HCT116 (cell line): ENCODE data around the gene ZDHHC16. TPM values are rescaled to one million over a fixed set of nuclear protein-coding genes. Genes with fewer than 3 reads are reported as not detected.

ENCODE experiments used
- ATAC-seq: fragments of 200-7000 bp; cut with Tn5 transposase; 2 replicates; pipeline ENCODE4 v1.9.1; 2020; ENCODE audit warnings: mild to moderate bottlenecking, moderate library complexity
- BruUV-seq: library from RNA; stranded (reverse); fragments of 400-500 nt; replicated peaks from 2 replicates; lab custom pipeline; 2021; lab: Mats Ljungman, UMichigan
- CTCF ChIA-PET: fragments of 300-600 bp; sonication (Branson Sonifier 250); formaldehyde crosslinking; loops from one replicate; lab custom pipeline; 2021; ENCODE audit warnings: antibody characterized with exemption; lab: Charles Lee
- POLR2A ChIA-PET: fragments of 300-600, 350-600 bp; sonication (Branson Sonifier 250); formaldehyde crosslinking; loops from one replicate; lab custom pipeline; 2021; ENCODE audit warnings: antibody characterized with exemption; lab: Charles Lee
- RAD21 ChIA-PET, 2 experiments: fragments of 300-600 bp; sonication (Branson Sonifier 250); formaldehyde crosslinking; loops; one replicate each; lab custom pipeline; 2023; ENCODE audit warnings: low total read pairs in 2 of 2; ENCODE audit not compliant: uncharacterized antibody in 2 of 2, unreplicated experiment in 2 of 2, low non-redundant PET in 1 of 2; lab: Charles Lee
- DNase-seq: peaks from one replicate; pipeline ENCODE4 v3.0.0-alpha.2; 2010; ENCODE audit warnings: low read depth, low spot score
- H2AFZ ChIP-seq: fragments of 200-600 bp; shearing (Covaris generic), sonication (generic); 2 replicates; pipeline ENCODE4 v1.6.1; 2017; ENCODE audit warnings: low read depth, mixed run types, mixed read lengths, antibody characterized with exemption, low read length; ENCODE audit not compliant: poor library complexity, severe bottlenecking
- H3K27ac ChIP-seq: 2 replicates; pipeline ENCODE4 v1.5.1; 2012; ENCODE audit warnings: low read depth, low read length
- H3K27me3 ChIP-seq: fragments of 200-600 bp; sonication (generic); 2 replicates; pipeline ENCODE4 v1.6.1; 2016; ENCODE audit warnings: mixed run types, low read length, mixed read lengths; ENCODE audit not compliant: insufficient read depth
- H3K36me3 ChIP-seq, 2 experiments: fragments of 200-500 bp in 1 of 2; fragments of 200-600 bp in 1 of 2; sonication (Bioruptor generic) in 1 of 2; sonication (generic) in 1 of 2; 2 replicates each; pipeline versions ENCODE4 v1.5.1 to v1.6.1; 2014 to 2016; ENCODE audit warnings: low read length in 2 of 2, inconsistent platforms in 1 of 2, mixed read lengths in 1 of 2, mixed run types in 1 of 2; ENCODE audit not compliant: insufficient read depth in 2 of 2, control insufficient read depth in 1 of 2
- H3K4me1 ChIP-seq, 2 experiments: fragments of 200-600 bp in 1 of 2; sonication (generic) in 1 of 2; 2 replicates each; pipeline versions ENCODE4 v1.5.1 to v1.6.1; 2012 to 2017; ENCODE audit warnings: low read length in 2 of 2, inconsistent platforms in 1 of 2, mild to moderate bottlenecking in 1 of 2, mixed read lengths in 1 of 2, mixed run types in 1 of 2, moderate library complexity in 1 of 2; ENCODE audit not compliant: insufficient read depth in 2 of 2, control insufficient read depth in 1 of 2
- H3K4me2 ChIP-seq: fragments of 200-600 bp; sonication (generic); 2 replicates; pipeline ENCODE4 v1.6.1; 2017; ENCODE audit warnings: mixed run types, low read length, mixed read lengths
- H3K4me3 ChIP-seq, 2 experiments: fragments of 200-600 bp in 1 of 2; sonication (generic) in 1 of 2; replicated peaks in 1 of 2; 2 replicates each; pipeline ENCODE4 v1.5.1; 2011 to 2016; ENCODE audit warnings: low read length in 2 of 2, control low read depth in 1 of 2, low read depth in 1 of 2, mild to moderate bottlenecking in 1 of 2, mixed read lengths in 1 of 2, mixed run types in 1 of 2
- H3K79me2 ChIP-seq: fragments of 200-600 bp; sonication (generic); 2 replicates; pipeline ENCODE4 v1.6.1; 2017; ENCODE audit warnings: mild to moderate bottlenecking, mixed run types, low read length, moderate library complexity, mixed read lengths; ENCODE audit not compliant: insufficient read depth
- H3K9ac ChIP-seq: fragments of 200-600 bp; sonication (generic); 2 replicates; pipeline ENCODE4 v1.6.1; 2016; ENCODE audit warnings: low read length, mixed read lengths
- H3K9me2 ChIP-seq: fragments of 200-600 bp; sonication (generic), shearing (Covaris generic); 2 replicates; pipeline ENCODE4 v1.6.1; 2017; ENCODE audit warnings: mixed run types, mild to moderate bottlenecking, moderate library complexity; ENCODE audit not compliant: insufficient read depth
- H3K9me3 ChIP-seq, 2 experiments: fragments of 200-500 bp in 1 of 2; fragments of 200-600 bp in 1 of 2; sonication (Bioruptor generic) in 1 of 2; sonication (generic) in 1 of 2; 2 replicates each; pipeline ENCODE4 v1.6.1; 2014 to 2017; ENCODE audit warnings: low read length in 2 of 2, mixed read lengths in 2 of 2, inconsistent platforms in 1 of 2, low read depth in 1 of 2, mild to moderate bottlenecking in 1 of 2, mixed run types in 1 of 2, moderate library complexity in 1 of 2; ENCODE audit not compliant: control insufficient read depth in 1 of 2, insufficient read depth in 1 of 2
- H4K20me1 ChIP-seq: fragments of 200-600 bp; sonication (generic), shearing (Covaris generic); 2 replicates; pipeline ENCODE4 v1.6.1; 2017; ENCODE audit warnings: mixed run types, mild to moderate bottlenecking, moderate library complexity; ENCODE audit not compliant: insufficient read depth
- CBX3 ChIP-seq: IDR thresholded peaks from 2 replicates; pipeline ENCODE4 v1.6.1; 2012; ENCODE audit warnings: low read depth
- CEBPB ChIP-seq: IDR thresholded peaks from 2 replicates; pipeline ENCODE4 v1.6.1; 2012; ENCODE audit warnings: low read depth
- EGR1 ChIP-seq: IDR thresholded peaks from 2 replicates; pipeline ENCODE4 v1.6.1; 2012; ENCODE audit warnings: low read depth
- EZH2 ChIP-seq: fragments of 200-600 bp; sonication (generic); IDR thresholded peaks from 2 replicates; pipeline ENCODE4 v1.6.1; 2017; ENCODE audit warnings: antibody characterized with exemption, mixed run types
- EZH2phosphoT487 ChIP-seq: fragments of 200-600 bp; IDR thresholded peaks from 2 replicates; pipeline ENCODE4 v1.6.1; 2018; ENCODE audit warnings: antibody characterized with exemption, borderline replicate concordance
- FOSL1 ChIP-seq: IDR thresholded peaks from 2 replicates; pipeline ENCODE4 v1.6.1; 2012; ENCODE audit warnings: low read depth
- JUND ChIP-seq: IDR thresholded peaks from 2 replicates; pipeline ENCODE4 v1.6.1; 2012
- POLR2A ChIP-seq: IDR thresholded peaks from 2 replicates; pipeline ENCODE4 v1.7.0; 2011; ENCODE audit warnings: borderline replicate concordance; ENCODE audit not compliant: insufficient read depth, insufficient read length; ENCODE audit errors: extremely low read depth
- POLR2AphosphoS5 ChIP-seq: IDR thresholded peaks from 2 replicates; pipeline ENCODE4 v1.6.1; 2011; ENCODE audit warnings: mild to moderate bottlenecking, low read depth, low read length, moderate library complexity
- RAD21 ChIP-seq: IDR thresholded peaks from 2 replicates; pipeline ENCODE4 v1.6.1; 2012; ENCODE audit warnings: low read depth, mild to moderate bottlenecking
- REST ChIP-seq: IDR thresholded peaks from 2 replicates; pipeline ENCODE4 v1.6.1; 2012; ENCODE audit warnings: low read depth
- SIN3A ChIP-seq: IDR thresholded peaks from 2 replicates; pipeline ENCODE4 v1.6.1; 2012; ENCODE audit warnings: low read depth
- SP1 ChIP-seq: IDR thresholded peaks from 2 replicates; pipeline ENCODE4 v1.6.1; 2012; ENCODE audit warnings: low read depth
- SRF ChIP-seq: IDR thresholded peaks from 2 replicates; pipeline ENCODE4 v1.6.1; 2012; ENCODE audit warnings: low read depth
- TCF7L2 ChIP-seq: IDR thresholded peaks from 2 replicates; pipeline ENCODE4 v1.7.0; 2011; ENCODE audit warnings: borderline replicate concordance, inconsistent platforms; ENCODE audit not compliant: insufficient read depth, insufficient read length; ENCODE audit errors: extremely low read depth
- YY1 ChIP-seq: IDR thresholded peaks from 2 replicates; pipeline ENCODE4 v1.6.1; 2011; ENCODE audit warnings: low read length, low read depth, moderate library complexity, mild to moderate bottlenecking; ENCODE audit not compliant: insufficient replicate concordance; ENCODE audit errors: extremely low read depth
- ZFX ChIP-seq: fragments of 450-650 bp; IDR thresholded peaks from 2 replicates; pipeline ENCODE4 v1.6.1; 2017
- ZNF274 ChIP-seq: fragments of 200-500 bp; sonication (Bioruptor generic); IDR thresholded peaks from 2 replicates; pipeline ENCODE4 v1.6.1; 2014; ENCODE audit warnings: mild to moderate bottlenecking, low read depth, low read length, inconsistent platforms
- intact Hi-C: fragments of 100-400 bp; cut with micrococcal nuclease; formaldehyde crosslinking; loops from 2 replicates; pipeline ENCODE4 v1.10.0; 2022
- total RNA-seq: library from RNA; stranded (reverse); gene quantifications from one replicate; pipeline ENCODE4 v1.2.1, GENCODE V29; 2021; ENCODE audit not compliant: unreplicated experiment
- TF ChIP-seq, protein P1 (sequence below): IDR thresholded peaks from 2 replicates; pipeline ENCODE4 v1.6.1; 2012

The ZDHHC16 gene
- total RNA-seq, 1 experiment from 2014 or later = 34.0 TPM

- Histone ChIP-seq H3K27me3 (no peaks in the 10 kb centered on the region), H3K4me3 (no peak overlapping the region), H3K9me2 (no peaks in the 10 kb centered on the region), H3K36me3 (no peaks in the 10 kb centered on the region), H2AFZ (no peak overlapping the region), H3K79me2 (no peaks in the 10 kb centered on the region; the same call in 1 of the 2 replicates), H4K20me1 (no peaks in the 10 kb centered on the region), H3K27ac (no peak overlapping the region), H3K4me1 (peaks cover 6 to 9% of the 10 kb centered on the region in 2 experiments; a peak in 3 of 4 replicates), H3K9ac (no peak overlapping the region), H3K9me3 (no peaks in the 10 kb centered on the region), H3K4me2 (no peak overlapping the region)
- TF ChIP-seq CBX3 (no peak), CEBPB (no peak), JUND (no peak), SRF (no peak), POLR2A (no peak), EGR1 (no peak), RAD21 (no peak), POLR2AphosphoS5 (no peak), EZH2 (no peak), FOSL1 (no peak), TCF7L2 (no peak), ZFX (no peak), ZNF274 (no peak), SIN3A (no peak), EZH2phosphoT487 (no peak), REST (no peak), YY1 (no peak), SP1 (no peak)
- TF ChIP-seq, protein P1, sequence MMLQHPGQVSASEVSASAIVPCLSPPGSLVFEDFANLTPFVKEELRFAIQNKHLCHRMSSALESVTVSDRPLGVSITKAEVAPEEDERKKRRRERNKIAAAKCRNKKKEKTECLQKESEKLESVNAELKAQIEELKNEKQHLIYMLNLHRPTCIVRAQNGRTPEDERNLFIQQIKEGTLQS = no peak
- DNase-seq (no peak), ATAC-seq (no peak)
- no TSS peak for BruUV-seq
- ChIA-PET CTCF (no interaction called here), POLR2A (no interaction called here), RAD21 (no interaction called here)
- intact Hi-C loops = no loop called here
Observed at GRCh38 chr10:97503406-97503805, 57.4 kb downstream of the ZDHHC16 start.
